PC-9 (cell line): ENCODE results near the gene VSTM2L.

Experiments used
- EZH2 ChIP-seq: fragments of 200-600 bp; sonication (generic); IDR thresholded peaks from 2 replicates; pipeline ENCODE4 v1.8.0; 2017; ENCODE audit warnings: antibody characterized with exemption, low read depth
- TF ChIP-seq, protein P1 (sequence below): fragments of 200-600 bp; sonication (generic); conservative IDR thresholded peaks from 2 replicates; pipeline ENCODE4 v1.6.1; 2017; ENCODE audit warnings: mixed run types, antibody characterized with exemption, mild to moderate bottlenecking, moderate library complexity

DNA sequence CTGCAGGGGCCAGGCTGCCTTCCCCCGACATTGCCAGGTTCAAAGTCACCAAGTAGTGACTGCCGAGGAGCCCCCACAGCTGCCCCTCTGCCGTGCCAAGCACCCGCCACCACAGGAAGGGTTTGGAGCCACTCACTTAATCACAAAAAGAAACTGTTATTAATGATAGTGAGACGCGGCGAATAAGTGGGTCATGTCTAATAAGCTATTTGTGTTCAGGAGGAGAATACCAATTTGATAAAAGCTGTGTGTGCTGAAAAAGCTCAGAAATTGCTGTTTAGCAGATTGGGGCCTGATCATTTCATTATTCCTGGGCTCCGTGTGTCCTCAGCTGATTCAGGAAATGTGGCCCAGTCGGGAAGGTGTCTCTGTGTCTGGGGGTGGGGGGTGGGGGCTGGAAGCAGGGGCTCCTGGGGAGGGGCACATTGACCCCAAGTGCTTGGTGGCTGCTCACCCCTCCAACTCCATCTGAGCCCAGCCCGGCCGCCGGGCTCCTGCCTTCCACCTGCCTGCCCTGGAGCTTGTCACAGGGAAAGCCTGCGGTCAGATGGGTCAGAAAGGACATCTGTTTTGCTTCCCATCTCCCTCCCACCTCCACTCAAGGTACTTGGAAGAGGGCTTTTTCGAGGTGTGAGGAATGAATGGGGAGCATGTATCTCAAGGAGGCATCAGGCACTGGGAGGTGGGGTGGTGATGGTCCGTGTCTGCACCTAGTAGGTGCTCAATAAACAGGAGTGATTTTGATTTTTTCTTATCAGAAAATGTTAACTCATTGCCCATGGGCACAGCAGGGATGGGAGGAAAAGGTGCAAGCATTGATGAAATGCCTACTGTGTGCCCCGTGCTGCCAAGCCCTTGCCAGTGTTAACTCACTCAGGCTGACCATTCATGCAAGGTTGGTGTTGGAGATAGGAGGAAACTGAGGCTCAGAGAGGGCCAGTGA, 3.0 kb downstream of the VSTM2L start:
- TF ChIP-seq, protein P1, sequence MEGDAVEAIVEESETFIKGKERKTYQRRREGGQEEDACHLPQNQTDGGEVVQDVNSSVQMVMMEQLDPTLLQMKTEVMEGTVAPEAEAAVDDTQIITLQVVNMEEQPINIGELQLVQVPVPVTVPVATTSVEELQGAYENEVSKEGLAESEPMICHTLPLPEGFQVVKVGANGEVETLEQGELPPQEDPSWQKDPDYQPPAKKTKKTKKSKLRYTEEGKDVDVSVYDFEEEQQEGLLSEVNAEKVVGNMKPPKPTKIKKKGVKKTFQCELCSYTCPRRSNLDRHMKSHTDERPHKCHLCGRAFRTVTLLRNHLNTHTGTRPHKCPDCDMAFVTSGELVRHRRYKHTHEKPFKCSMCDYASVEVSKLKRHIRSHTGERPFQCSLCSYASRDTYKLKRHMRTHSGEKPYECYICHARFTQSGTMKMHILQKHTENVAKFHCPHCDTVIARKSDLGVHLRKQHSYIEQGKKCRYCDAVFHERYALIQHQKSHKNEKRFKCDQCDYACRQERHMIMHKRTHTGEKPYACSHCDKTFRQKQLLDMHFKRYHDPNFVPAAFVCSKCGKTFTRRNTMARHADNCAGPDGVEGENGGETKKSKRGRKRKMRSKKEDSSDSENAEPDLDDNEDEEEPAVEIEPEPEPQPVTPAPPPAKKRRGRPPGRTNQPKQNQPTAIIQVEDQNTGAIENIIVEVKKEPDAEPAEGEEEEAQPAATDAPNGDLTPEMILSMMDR: no peak
- TF ChIP-seq EZH2: no peak
